Measurements from ENCODE around the gene CLCA4. TPM values are rescaled to one million over a fixed set of nuclear protein-coding genes. Genes with fewer than 3 reads are reported as not detected.

Gene CLCA4
- polyA plus RNA-seq, 3 donors: not detected

GRCh38 chr1:86582161-86582560, 35.3 kb downstream of the CLCA4 start:
- H3K9me3 ChIP-seq (replicated peaks in 1 of 2; ENCODE audit: control insufficient read depth in 1 of 2, insufficient read depth in 1 of 2, low read length in 2 of 2): no peaks in the 10 kb centered on the region
- intact Hi-C loops (cut with micrococcal nuclease): no loop called here
- no peak for DNase-seq
- no peak overlapping the region for H3K4me3 ChIP-seq (replicated peaks in 1 of 3; ENCODE audit: low read depth in 2 of 3, low read length in 3 of 3)
- no peak overlapping the region for H2AFZ ChIP-seq (ENCODE audit: insufficient read depth, low read depth, low read length, poor library complexity, severe bottlenecking)
- no CpG with 5 or more reads among the region's 1 CpG for WGBS (ENCODE audit: insufficient coverage)
- no peaks in the 10 kb centered on the region for H3K36me3 ChIP-seq (replicated peaks in 1 of 2; ENCODE audit: control insufficient read depth in 1 of 2, insufficient read depth in 2 of 2, low read length in 2 of 2)
- H3K9me3 Mint-ChIP-seq: no peaks in the 10 kb centered on the region
- no peaks in the 10 kb centered on the region for H3K36me3 Mint-ChIP-seq
- TF ChIP-seq CTCF (IDR thresholded peaks at IDR 0.05): no peak
- H3K4me1 ChIP-seq (ENCODE audit: control insufficient read depth in 1 of 2, insufficient read depth in 2 of 2, low read length in 2 of 2): no peaks in the 10 kb centered on the region
- H3K4me2 ChIP-seq (replicated peaks; ENCODE audit: extremely low read depth, low read length, poor library complexity, severe bottlenecking): no peak overlapping the region
- H3K27me3 ChIP-seq (ENCODE audit: control insufficient read depth in 2 of 2, insufficient read depth in 2 of 2, low read length in 2 of 2): no peaks in the 10 kb centered on the region
- no peaks in the 10 kb centered on the region for H3K4me1 Mint-ChIP-seq
- H3K9ac ChIP-seq (ENCODE audit: insufficient read depth, low read length, poor library complexity, severe bottlenecking): no peak overlapping the region
- H3K27ac Mint-ChIP-seq: no peak overlapping the region
- H3K79me2 ChIP-seq (ENCODE audit: insufficient read depth, low read length): no peaks in the 10 kb centered on the region
- H3K27me3 Mint-ChIP-seq (ENCODE audit: low read depth in 3 of 3): no peaks in the 10 kb centered on the region
- H3K27ac ChIP-seq (ENCODE audit: low read depth in 1 of 2, low read length in 2 of 2): no peak overlapping the region
- no peaks in the 10 kb centered on the region for H4K20me1 ChIP-seq (ENCODE audit: insufficient read depth, low read length)
- no peak overlapping the region for H3K4me3 Mint-ChIP-seq

GRCh38 chr1:86583032-86583431, 36.2 kb downstream of the CLCA4 start:
- WGBS (ENCODE audit: insufficient coverage): no CpG with 5 or more reads among the region's 1 CpG
- H3K79me2 ChIP-seq (ENCODE audit: insufficient read depth, low read length): no peaks in the 10 kb centered on the region

More at GRCh38 chr1:86583032-86583431, 36.2 kb downstream of the CLCA4 start:
- Histone ChIP-seq H3K27ac (ENCODE audit: low read depth in 1 of 2, low read length in 2 of 2) (no peak overlapping the region), H3K36me3 (replicated peaks in 1 of 2; ENCODE audit: control insufficient read depth in 1 of 2, insufficient read depth in 2 of 2, low read length in 2 of 2) (no peaks in the 10 kb centered on the region), H2AFZ (ENCODE audit: insufficient read depth, low read depth, low read length, poor library complexity, severe bottlenecking) (no peak overlapping the region), H3K27me3 (ENCODE audit: control insufficient read depth in 2 of 2, insufficient read depth in 2 of 2, low read length in 2 of 2) (no peaks in the 10 kb centered on the region), H3K9me3 (replicated peaks in 1 of 2; ENCODE audit: control insufficient read depth in 1 of 2, insufficient read depth in 1 of 2, low read length in 2 of 2) (no peaks in the 10 kb centered on the region), H3K9ac (ENCODE audit: insufficient read depth, low read length, poor library complexity, severe bottlenecking) (no peak overlapping the region), H3K4me2 (replicated peaks; ENCODE audit: extremely low read depth, low read length, poor library complexity, severe bottlenecking) (no peak overlapping the region), H3K4me1 (ENCODE audit: control insufficient read depth in 1 of 2, insufficient read depth in 2 of 2, low read length in 2 of 2) (no peaks in the 10 kb centered on the region), H4K20me1 (ENCODE audit: insufficient read depth, low read length) (no peaks in the 10 kb centered on the region), H3K4me3 (replicated peaks in 1 of 3; ENCODE audit: low read depth in 2 of 3, low read length in 3 of 3) (no peak overlapping the region)
- DNase-seq: no peak
- Mint-ChIP-seq H3K36me3 (no peaks in the 10 kb centered on the region), H3K9me3 (no peaks in the 10 kb centered on the region), H3K4me3 (no peak overlapping the region), H3K27me3 (ENCODE audit: low read depth in 3 of 3) (no peaks in the 10 kb centered on the region), H3K27ac (no peak overlapping the region), H3K4me1 (no peaks in the 10 kb centered on the region)
- TF ChIP-seq CTCF (IDR thresholded peaks at IDR 0.05): no peak
- intact Hi-C loops (cut with micrococcal nuclease): no loop called here
